BE2C (cell line): ENCODE data around the gene MMP11.

Experiments
- DNase-seq: peaks from one replicate; pipeline ENCODE4 v3.0.0-alpha.2; 2020
- H3K27me3 ChIP-seq: fragments of 250-450 bp; sonication (Bioruptor Pico); 2 replicates; pipeline ENCODE4 v1.5.1; 2020; ENCODE audit warnings: mild to moderate bottlenecking
- H3K36me3 ChIP-seq: fragments of 250-450 bp; sonication (Bioruptor Pico); 2 replicates; pipeline ENCODE4 v1.5.1; 2020; ENCODE audit warnings: mild to moderate bottlenecking
- H3K4me1 ChIP-seq: fragments of 250-450 bp; sonication (Bioruptor Pico); 2 replicates; pipeline ENCODE4 v1.5.1; 2020
- H3K4me3 ChIP-seq: 2 replicates; pipeline ENCODE4 v1.5.1; 2011; ENCODE audit warnings: low read depth, low read length
- H3K9me3 ChIP-seq: fragments of 250-450 bp; sonication (Bioruptor Pico); 2 replicates; pipeline ENCODE4 v1.5.1; 2020
- CTCF ChIP-seq: IDR thresholded peaks from 2 replicates; pipeline ENCODE4 v1.5.1; 2012; ENCODE audit warnings: mild to moderate bottlenecking, low read depth, low read length

The MMP11 gene

GRCh38 chr22:23744485-23744884 lies 28.2 kb upstream of the MMP11 start:
- Histone ChIP-seq H3K4me1 (no peaks in the 10 kb centered on the region), H3K27me3 (no peaks in the 10 kb centered on the region), H3K9me3 (no peaks in the 10 kb centered on the region), H3K4me3 (no peak overlapping the region), H3K36me3 (peaks cover 25% of the 10 kb centered on the region)
- no peak for DNase-seq
- TF ChIP-seq CTCF: no peak

GRCh38 chr22:23745791-23746190 lies 26.9 kb upstream of the MMP11 start:
- H3K27me3 ChIP-seq: no peaks in the 10 kb centered on the region
- TF ChIP-seq CTCF: no peak
- no peak overlapping the region for H3K4me3 ChIP-seq
- H3K36me3 ChIP-seq: peaks cover 25% of the 10 kb centered on the region
- H3K4me1 ChIP-seq: no peaks in the 10 kb centered on the region; the same call in 1 of the 2 replicates
- H3K9me3 ChIP-seq: no peaks in the 10 kb centered on the region
- DNase-seq: no peak

GRCh38 chr22:23749841-23750301 lies 22.8 kb upstream of the MMP11 start:
- Histone ChIP-seq H3K9me3 (no peaks in the 10 kb centered on the region), H3K4me1 (peaks cover 2% of the 10 kb centered on the region; the same call in 1 of the 2 replicates), H3K4me3 (peak overlapping the region; percentile 72), H3K27me3 (no peaks in the 10 kb centered on the region), H3K36me3 (peaks cover 3% of the 10 kb centered on the region)
- no peak for DNase-seq
- no peak for TF ChIP-seq CTCF

- TF ChIP-seq CTCF: no peak
- no peaks in the 10 kb centered on the region for H3K9me3 ChIP-seq
- H3K4me1 ChIP-seq: peaks cover 2% of the 10 kb centered on the region; the same call in 1 of the 2 replicates
- DNase-seq: no peak
- no peaks in the 10 kb centered on the region for H3K36me3 ChIP-seq
- no peaks in the 10 kb centered on the region for H3K27me3 ChIP-seq
- H3K4me3 ChIP-seq: peak overlapping the region; percentile 72
These were observed 22.3 kb upstream of the MMP11 start for GRCh38 chr22:23750367-23750713.

- TF ChIP-seq CTCF: peak; percentile 35
- peak; percentile 91 for DNase-seq
- peak within 1 kb of the TSS; percentile 79 for H3K4me3 ChIP-seq
- H3K36me3 ChIP-seq: no peaks in the 10 kb centered on the region
- no peaks in the 10 kb centered on the region for H3K9me3 ChIP-seq
- H3K27me3 ChIP-seq: no peaks in the 10 kb centered on the region
- peaks cover 2% of the 10 kb centered on the region; the same call in 1 of the 2 replicates for H3K4me1 ChIP-seq
These were observed 21.8 kb upstream of the MMP11 start, which contains the start of gene ZNF70 for GRCh38 chr22:23750714-23751440. Gene ZNF70, minus strand, starts transcription at chr22:23751112. Its CDS starts 5,972 bp downstream, at chr22:23745140.

- DNase-seq: peak; percentile 33
- no peaks in the 10 kb centered on the region for H3K9me3 ChIP-seq
- TF ChIP-seq CTCF: no peak
- H3K4me3 ChIP-seq: peak overlapping the region; percentile 79
- H3K36me3 ChIP-seq: no peaks in the 10 kb centered on the region
- H3K27me3 ChIP-seq: no peaks in the 10 kb centered on the region
- peaks cover 2% of the 10 kb centered on the region; the same call in 1 of the 2 replicates for H3K4me1 ChIP-seq
These were observed 21.1 kb upstream of the MMP11 start for GRCh38 chr22:23751441-23751996.
